ENCODE results near the gene ADGRF1.
"Not testable (repeated sequence)": the region's sequence is repeated elsewhere in the genome, so short reads cannot be mapped to it uniquely, and the experiment has no call there.

ADGRF1 gene

DNA sequence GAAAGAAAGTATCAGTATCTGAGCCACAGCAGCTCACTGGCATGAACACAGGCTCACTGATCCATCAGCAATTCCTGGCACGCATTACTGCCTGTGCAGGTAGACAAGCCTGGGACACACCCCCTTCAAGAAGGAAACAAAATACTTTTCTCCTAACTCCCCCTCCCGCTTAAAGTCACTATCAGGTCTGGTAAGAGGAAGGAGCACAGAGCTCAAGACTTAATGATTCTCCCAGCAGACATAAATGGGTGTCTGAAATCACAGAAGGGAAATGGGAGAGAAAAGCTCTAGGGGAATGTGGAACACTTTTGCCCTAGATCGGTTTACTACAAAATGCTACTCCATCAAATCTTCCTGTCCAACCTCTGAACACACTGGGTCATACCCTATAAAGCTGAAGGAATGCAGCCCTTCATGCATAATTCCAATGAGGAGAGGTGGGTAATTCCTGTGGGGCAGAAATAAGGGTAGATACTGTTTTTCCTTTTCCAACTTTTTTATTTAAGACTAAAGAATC is at the start of gene ADGRF1:
ADGRF1 (minus strand) TSS at position 58 of the 517 bp plus-strand sequence. CDS start 13,271 bp downstream, outside the sequence.
- DNase-seq: no peak

DNA sequence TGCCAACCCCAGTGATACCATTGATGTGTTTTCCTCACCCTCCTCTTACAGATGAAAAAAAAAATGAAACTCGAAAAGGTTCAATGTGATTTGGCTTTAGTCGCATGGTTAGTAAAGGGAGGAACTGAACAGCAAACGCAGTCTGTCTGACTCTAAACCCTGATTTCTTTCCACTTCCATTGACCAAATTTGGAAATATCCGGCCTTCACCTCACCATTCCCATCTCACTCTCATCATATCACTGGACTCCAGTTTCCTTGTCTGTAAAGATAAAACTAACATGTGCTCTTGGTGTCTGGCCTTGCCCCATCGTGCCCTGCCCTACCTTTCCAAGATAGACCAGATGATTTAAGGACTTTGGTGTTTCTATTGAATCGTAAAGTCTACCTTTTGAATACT is 48.7 kb upstream of the ADGRF1 start:
- no peak for DNase-seq

DNA sequence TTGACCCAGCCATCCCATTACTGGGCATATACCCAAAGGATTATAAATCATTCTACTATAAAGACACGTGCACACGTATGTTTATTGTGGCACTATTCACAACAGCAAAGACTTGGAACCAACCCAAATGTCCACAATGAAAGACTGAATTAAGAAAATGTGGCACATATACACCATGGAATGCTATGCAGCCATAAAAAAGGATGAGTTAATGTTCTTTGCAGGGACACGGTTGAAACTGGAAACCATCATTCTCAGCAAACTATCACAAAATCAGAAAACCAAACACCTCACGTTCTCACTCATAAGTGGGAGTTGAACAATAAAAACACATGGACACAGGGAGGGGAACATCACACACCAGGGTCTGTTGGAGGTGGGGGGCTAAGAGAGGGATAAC is 47.3 kb upstream of the ADGRF1 start:
- not testable (repeated sequence) for DNase-seq

DNA sequence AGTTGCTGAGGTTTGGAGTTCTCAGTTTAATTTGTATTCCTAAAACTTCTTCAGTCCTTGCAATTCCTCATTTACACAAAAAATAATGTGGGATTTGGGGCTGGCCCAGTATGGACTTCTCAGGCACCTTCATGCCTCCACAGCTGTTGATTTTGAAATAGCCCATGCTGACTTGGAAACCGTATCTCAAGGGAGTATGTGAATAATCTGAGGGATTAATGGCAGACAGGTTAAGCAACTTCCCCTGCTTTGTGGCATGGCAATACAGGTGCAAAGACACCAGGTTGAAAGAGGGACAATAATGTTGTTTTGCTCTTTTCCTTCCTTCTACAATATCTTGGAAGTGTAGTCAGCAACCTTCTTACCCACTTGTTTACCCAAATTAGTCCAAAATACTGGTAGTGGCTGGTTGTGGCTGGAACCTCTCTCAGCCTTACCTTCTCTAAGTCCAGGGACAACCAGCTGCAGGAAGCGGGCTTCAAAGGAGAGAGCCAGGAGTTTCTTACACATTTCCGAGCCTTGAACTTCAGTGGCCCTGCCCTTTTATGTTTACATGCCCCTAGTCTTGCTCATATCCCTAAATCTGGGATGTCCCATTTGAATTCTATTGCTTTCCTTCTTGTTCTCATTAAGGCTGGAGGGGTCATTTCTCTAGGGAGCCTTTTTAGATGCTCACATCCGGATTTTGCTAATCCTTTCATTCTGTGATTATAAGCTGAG is 44.1 kb upstream of the ADGRF1 start:
- DNase-seq: no peak

DNA sequence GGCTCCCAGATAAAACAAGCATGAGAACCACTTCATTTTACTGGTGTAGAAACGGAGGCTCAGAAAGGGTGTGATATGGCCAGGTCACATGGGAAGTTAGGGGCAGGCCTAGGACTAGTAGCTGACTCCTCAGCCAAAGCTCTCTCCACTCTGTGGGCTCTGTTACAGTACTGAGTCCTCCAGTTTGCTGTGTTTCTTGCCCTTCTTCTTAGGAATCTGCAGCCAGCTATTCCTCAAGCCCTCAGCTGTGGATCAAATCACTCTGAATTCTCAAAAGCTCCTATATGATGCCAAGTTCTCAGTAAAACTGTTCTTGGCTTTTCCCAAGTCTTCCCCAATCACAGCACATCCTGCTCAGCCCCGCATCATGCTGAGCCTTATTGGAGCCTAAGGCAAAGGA is 42.5 kb upstream of the ADGRF1 start:
- no peak for DNase-seq

DNA sequence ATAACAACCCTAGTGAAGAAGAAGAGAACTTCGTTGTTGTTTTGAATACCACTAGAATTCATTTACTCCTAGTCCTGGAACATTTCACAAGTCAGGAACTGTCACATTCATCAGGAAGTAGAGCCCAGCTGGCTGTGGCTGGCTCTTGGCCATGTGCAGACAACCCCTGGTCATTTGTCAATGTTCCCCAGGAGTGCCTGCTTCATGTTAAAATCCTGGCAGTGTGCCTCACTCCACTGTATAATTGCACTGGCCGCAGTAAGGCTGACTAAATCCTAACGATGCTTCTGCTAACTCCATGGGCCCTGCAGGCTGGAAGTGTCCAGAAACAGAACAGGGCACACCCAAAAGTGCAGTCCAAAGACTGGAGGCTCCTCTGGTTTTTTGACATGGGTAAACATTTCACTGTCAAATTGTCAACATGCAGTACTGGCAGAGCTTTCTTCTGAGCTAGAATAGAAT is 41.5 kb upstream of the ADGRF1 start:
- no peak for DNase-seq

DNA sequence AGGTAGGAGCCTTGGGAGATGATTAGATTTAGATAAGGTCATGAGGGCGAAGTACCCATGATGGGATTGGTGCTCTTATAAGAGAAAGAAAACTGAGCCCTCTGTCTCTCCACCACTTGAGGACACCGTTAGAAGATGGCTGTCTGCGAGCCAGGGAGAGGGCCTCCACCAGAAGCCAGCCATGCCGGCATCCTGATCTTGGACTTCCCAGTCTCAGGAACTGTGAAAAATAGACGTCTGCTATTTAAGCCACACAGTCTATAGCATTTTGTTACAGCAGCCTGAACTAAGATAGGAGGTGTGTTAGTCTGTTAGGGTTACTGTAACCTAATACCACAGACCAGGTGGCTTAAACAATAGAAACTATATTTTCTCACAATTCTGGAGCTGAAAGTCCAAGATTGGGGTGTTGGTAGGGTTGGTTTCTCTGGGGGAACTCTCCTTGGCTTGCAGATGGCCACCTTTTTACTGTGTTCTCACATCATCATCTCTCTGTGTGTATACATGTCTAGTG is 38.0 kb upstream of the ADGRF1 start:
- DNase-seq: no peak

DNA sequence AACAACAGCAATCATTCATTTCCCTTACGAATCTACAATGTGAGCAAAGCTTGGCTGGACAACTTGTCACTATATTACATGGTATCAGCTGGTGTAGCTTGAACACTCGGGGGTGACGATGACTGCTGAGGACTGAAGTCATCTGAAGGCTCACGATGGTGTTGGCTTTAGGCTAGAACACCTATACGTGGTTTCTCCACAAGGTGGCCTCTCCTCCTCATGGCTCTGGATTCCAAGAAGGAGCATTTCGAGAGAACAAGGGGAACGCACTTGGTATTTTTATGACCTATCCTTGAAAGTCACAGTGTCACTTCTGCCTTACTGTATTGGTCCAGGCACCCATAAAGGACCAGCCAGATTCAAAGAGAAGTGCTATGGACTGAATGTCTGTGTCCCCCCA is 37.5 kb upstream of the ADGRF1 start:
- DNase-seq: no peak

DNA sequence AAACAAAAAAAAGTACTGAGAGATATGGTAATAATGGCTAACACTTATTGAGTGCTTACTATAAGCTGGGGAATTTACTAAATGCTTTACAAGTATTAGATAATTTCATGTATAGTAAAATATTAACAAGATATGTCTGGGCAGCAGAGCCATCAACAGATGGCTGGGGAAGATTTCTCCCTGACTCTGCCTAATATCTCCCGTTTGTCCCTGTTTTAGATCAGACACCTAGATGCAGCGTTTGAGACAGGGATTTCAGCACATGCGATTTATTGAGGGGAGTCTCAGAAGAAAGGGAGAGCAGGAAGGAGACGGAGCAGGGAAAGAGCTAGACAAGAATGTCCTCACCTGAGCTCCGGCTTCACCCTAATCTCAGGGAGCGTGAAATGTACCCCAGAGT is 36.9 kb upstream of the ADGRF1 start:
- no peak for DNase-seq

DNA sequence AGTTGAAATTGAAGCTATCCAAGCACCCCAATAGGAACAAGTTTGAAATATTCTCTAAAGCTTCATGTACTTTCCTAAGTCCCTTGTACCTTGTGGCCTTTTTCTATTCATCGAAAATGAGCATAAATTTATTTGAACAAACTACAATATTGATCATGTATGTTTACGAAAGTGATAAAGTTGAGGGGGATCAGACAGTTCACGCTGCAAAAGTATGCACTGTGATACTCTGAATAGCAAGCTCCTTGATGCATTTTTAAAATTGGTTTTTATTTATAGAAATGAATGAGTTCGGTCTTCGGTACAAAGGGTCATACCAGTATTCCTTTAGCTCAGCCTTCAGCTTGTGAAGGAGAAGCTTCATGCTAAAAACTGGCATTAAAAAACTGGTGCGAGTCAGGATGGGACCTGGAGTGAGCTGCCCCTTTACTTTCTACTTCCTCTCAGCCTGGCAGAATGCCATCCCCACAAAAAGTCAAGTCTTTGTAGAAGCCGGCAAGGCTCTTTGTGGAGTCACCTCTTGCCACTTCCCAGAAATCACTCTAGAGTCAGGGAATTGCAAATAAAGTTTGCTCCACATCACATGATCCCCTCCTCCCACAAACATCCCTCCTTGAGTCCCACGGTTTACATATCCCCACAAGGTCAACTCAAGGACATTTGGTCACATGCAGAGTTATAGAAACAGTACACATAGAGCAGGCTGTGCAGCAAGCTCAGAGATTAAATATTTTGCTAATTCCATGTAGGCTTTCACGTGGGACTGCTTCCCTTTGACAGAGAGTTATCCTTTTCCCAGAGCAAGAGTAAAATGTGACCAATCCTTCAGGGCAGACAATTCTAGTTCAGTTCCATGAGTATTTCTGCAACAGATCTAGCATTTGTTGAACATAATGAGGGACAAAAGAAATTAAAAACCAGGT is 34.6 kb upstream of the ADGRF1 start:
- no peak for DNase-seq

DNA sequence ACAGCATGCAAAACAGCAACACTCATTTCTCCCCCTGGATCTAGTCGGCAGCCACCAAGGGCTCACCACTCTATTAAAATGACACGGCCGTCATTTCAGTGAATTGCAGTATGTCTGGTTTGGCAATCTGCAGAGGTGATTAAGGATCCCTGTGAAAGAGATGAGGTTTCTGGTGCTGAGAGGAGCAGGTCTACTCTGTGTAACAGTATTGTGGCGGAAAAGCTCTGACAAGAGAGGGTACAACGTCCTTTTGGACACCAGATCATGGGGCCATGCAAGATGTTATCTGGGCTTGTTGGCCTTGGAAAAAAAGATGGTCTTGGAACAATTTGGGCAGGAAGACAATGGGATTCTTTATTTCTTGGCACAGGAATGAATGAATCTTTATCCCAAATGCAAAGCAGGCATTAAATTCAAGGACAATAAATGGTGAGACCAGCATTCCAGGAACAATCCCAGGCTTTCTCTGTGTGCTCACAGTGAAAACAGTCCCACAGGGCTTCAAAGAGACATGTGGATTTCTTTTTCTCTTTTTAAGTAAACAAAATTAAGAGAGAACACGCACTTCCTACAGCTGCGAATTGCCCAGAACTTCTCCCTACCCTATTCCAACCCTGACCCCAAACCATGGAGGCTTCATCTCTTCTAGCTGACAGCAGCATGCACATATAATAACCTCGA is 33.7 kb upstream of the ADGRF1 start:
- DNase-seq: no peak

DNA sequence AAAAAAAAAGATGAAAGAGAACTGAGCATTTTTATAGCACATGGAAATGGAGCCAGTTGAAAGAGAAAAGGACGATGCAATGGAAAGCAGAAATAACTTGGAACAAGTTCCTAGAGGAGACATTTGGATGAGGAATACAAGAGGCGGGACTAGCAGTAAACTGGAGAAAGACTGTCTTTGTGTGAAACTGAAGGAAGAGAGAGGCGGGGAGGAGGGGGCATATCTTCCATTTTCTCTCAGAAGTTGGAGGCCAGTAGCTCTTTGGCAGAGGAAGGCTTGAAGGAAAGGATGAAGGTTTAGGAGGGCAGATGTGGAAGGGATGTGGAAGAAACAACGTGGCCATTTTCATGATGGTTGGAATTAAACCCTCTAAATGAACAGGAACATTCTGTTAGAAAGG is 33.0 kb upstream of the ADGRF1 start:
- DNase-seq: no peak

DNA sequence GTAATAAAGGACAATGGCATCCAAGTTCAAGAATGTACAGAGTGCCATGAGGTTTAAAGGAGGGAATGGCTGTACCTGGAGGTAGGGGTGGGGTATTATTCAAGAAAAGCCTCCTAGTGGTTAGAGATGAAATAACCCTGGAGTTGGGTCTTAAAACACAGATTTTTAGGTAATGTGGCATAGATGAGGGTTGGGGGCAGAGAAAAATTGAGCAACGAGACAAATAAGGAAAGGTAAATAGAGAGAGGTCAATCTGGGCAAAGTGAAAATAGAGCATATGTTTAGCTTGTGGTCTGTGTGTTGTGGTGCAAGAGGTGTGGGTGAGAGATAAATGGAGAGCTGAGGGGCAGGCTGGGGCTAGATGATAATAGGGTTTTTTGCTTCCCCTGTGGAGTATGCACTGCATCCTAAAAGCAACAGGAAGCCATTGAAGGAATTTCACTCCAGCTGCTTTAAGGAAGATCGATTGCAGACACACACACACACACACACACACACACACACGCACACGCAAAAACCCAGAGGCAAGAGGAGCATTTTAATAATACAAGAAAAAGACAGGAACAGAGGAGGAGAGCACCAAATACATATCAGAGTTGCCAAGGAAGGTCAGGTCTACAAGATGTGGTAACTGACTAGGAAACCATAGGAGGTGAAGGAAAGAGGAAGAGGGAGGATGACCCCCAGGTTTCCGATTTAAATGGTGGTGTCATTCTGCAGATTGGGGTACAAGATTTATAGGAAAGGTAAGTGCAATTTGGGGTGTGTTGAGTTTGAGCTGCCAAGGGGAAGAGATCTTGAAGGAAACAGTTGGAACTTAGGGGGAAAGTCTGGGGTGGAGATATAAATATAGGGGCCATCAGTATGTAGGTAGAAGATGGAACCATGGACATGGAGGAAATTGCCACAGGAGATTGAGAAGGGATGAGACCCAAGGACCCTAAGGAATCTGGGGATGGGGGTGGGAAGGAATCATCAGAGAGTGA is 31.3 kb upstream of the ADGRF1 start:
- no peak for DNase-seq

DNA sequence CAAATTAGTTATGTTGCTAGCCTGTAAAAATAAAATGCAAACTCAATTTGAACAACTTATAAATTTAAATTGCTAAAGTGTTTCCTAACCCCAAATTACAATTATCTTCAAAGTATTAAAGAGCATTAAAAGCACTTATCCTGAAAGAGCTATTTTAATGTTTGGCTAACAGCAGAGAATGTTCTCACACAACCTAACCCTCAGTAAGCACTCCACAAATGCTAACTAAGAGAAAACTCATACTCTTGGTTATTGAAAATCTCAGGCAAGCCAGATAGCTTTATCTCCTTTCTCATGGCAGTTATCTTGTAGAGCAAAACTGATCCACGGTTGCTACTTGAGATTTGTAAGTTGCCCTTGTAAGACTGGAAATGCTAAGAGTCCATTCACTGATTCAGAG is 30.5 kb upstream of the ADGRF1 start:
- DNase-seq: no peak

DNA sequence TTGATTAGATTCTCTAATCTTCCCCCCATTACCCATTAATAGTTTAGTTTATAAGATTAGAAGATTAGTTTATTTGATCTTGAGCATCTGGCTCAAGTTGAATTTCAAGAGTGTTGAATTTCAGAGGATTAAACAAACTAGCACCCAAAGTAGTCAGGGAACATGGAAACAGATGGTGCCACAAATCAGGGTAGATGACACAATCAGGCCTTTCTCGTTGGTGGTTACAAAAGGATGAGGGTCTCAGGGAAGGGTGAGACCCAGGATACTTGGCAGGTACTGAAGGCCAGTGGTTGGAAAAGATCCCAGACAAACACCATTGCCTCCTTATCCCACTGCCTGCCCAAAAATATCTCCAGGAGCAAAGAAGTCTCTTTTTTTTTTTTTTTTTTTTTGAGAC is 29.5 kb upstream of the ADGRF1 start:
- DNase-seq: no peak

DNA sequence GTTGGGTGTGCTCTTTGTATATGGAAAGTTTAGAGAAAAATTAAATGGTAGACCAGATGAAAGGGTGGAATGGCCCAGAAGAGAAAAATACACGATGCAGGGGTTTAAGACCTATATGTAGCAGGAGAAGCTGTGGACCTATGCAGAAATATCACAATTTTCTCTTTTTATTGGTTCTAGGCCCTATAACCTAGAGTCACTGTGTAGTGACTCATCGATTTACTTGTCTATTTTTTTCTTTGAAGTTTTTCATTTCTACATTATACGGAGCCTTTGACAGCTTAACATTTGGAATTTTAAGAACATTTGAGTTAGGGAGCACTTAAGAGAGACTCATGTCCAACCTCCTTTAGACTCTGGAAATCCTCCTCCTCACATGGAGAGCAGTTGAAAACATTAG is 28.3 kb upstream of the ADGRF1 start:
- DNase-seq: no peak

DNA sequence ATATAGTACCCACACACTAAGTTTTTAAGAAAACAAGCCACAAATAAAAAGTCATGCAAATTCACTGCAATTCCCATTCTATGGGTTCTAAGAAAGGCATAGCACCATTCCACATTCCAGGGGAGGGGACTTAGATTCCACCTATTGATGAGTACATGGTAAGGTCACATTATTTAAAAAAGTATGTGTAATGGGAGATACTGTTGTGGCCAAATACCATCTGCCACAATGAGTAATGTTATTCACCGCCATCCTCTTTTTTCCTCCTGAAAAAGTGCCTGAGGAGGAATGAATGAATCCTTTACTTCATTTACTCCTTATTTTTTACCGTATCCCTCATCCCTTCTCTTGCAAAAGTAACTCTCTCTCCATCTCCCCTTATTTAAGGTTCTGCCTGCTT is 27.0 kb upstream of the ADGRF1 start:
- DNase-seq: no peak

DNA sequence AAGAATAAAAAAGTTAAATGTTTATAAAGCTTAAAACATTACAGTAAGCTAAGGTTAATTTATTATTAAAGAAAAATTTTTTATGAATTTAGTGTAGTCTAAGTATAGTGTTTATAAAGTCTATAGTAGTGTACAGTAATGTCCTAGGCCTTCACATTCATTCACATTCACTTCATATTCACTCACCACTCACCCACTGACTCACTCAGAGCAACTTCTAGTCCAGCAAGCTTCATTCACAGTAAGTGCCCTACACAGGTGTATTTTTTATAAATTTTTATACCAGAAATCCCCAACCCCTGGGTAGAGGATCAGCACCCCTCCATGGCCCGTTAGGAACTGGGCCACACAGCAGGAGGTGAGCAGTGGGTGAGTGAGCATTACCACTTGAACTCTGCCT is 24.3 kb upstream of the ADGRF1 start:
- no peak for DNase-seq

DNA sequence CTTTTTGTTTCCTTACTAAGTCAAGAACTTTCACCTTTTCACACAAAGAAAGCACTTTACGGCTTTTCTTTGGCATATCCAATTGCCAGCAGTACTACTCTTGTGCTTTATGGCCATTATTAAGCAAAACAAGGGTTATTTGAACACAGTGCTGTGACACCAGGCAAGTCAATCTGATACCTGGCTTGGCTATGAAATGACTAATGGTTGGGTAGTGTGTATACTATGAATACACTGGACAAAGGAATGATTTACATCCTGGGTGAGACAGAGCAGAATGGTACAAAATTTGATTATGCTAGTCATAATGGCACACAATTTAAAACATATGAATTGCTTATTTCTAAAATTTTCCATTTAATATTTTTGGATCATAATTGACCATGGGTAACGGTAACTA is 22.1 kb upstream of the ADGRF1 start:
- no peak for DNase-seq

DNA sequence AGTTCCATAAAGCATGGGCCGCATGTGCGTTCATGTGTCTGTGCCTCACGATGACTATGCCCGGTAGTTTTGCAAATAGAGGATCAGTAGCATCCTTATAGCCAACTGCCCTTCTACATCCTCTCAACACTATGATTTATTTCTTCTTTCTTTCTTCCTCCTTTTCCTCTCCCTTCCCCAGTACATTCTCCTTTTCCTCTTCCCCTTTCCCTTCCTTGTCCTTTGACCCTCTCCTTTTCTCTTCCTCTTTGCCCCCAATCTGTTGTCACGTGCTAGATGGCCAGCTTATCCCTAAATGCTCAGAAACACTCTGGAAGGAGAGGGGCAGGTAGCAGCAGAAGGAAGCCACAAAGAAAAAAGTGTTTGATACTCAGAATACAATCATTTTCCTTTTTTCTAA is 20.2 kb upstream of the ADGRF1 start:
- DNase-seq: no peak

Data from CD4-positive, alpha-beta T cell treated with Interleukin-10 for 1 hour (primary cell).